Measurements from ENCODE around the gene ZFP42.

ZFP42 gene

DNA sequence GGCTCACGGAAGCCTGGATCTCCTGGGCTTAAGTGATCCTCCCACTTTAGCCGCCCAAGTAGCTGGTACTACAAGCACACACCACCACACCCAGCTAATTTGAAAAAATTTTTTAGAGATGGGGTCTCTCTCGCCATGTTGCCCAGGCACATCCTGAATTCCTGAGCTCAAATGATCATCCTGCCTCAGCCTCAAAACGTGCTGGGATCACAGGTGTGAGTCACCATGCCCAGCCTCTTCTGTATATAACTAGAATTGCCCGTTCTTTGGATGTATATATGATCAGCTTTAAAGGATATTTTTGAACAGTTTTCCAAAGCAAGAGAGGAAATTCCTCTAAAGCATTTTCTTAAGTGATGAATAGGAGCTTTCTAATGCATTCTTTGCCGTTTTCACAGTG lies 22.7 kb downstream of the ZFP42 start:
- Histone ChIP-seq H3K27me3 (ENCODE audit: insufficient read depth, poor library complexity, severe bottlenecking) (no peaks in the 10 kb centered on the region), H3K4me3 (replicated peaks; ENCODE audit: insufficient read depth, low read length) (no peak overlapping the region), H3K27ac (replicated peaks) (no peak overlapping the region)
- no peak for TF ChIP-seq CTCF (IDR thresholded peaks at IDR 0.05; ENCODE audit: insufficient read depth, low read length)
- no peak for TF ChIP-seq SPI1 (IDR thresholded peaks at IDR 0.05; ENCODE audit: borderline replicate concordance, low read depth)
- DNase-seq (ENCODE audit: low read depth in 1 of 2, low spot score in 1 of 2) = no peak

- DNase-seq (ENCODE audit: low read depth in 1 of 2, low spot score in 1 of 2) = no peak
- H3K27me3 ChIP-seq (ENCODE audit: insufficient read depth, poor library complexity, severe bottlenecking) = no peaks in the 10 kb centered on the region
- no peak overlapping the region for H3K4me3 ChIP-seq (replicated peaks; ENCODE audit: insufficient read depth, low read length)
- TF ChIP-seq SPI1 (IDR thresholded peaks at IDR 0.05; ENCODE audit: borderline replicate concordance, low read depth) (no peak), CTCF (IDR thresholded peaks at IDR 0.05; ENCODE audit: insufficient read depth, low read length) (no peak), GABPA (IDR thresholded peaks at IDR 0.05; ENCODE audit: low read depth) (no peak), POLR2AphosphoS5 (IDR thresholded peaks at IDR 0.05; ENCODE audit: low read depth) (no peak)
- TF ChIP-seq, protein P1, sequence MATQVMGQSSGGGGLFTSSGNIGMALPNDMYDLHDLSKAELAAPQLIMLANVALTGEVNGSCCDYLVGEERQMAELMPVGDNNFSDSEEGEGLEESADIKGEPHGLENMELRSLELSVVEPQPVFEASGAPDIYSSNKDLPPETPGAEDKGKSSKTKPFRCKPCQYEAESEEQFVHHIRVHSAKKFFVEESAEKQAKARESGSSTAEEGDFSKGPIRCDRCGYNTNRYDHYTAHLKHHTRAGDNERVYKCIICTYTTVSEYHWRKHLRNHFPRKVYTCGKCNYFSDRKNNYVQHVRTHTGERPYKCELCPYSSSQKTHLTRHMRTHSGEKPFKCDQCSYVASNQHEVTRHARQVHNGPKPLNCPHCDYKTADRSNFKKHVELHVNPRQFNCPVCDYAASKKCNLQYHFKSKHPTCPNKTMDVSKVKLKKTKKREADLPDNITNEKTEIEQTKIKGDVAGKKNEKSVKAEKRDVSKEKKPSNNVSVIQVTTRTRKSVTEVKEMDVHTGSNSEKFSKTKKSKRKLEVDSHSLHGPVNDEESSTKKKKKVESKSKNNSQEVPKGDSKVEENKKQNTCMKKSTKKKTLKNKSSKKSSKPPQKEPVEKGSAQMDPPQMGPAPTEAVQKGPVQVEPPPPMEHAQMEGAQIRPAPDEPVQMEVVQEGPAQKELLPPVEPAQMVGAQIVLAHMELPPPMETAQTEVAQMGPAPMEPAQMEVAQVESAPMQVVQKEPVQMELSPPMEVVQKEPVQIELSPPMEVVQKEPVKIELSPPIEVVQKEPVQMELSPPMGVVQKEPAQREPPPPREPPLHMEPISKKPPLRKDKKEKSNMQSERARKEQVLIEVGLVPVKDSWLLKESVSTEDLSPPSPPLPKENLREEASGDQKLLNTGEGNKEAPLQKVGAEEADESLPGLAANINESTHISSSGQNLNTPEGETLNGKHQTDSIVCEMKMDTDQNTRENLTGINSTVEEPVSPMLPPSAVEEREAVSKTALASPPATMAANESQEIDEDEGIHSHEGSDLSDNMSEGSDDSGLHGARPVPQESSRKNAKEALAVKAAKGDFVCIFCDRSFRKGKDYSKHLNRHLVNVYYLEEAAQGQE (IDR thresholded peaks at IDR 0.05; ENCODE audit: insufficient replicate concordance, low read depth) = no peak
- H3K27ac ChIP-seq (replicated peaks) = no peak overlapping the region
These were observed 26.1 kb downstream of the ZFP42 start for GRCh38 chr4:188021548-188022249.

DNA sequence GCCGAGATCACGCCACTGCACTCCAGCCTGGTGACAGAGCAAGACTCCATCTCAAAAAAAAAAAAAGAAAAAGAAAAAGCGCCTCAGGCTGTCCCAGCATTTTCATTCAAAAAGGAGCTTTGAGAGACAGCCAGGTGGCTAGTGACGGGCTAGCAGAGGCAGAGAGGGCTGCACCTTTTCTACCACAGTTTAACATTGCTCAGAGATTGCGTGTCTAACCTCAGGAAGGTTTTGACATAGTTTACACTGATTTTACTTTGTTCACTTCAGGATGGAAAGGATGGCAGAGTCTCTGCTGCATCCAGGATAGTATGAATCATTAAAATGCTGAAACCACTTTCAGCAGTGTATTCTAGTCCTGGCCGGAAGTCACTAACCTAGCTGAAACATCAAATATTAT lies 28.1 kb downstream of the ZFP42 start:
- Histone ChIP-seq H3K4me3 (replicated peaks; ENCODE audit: insufficient read depth, low read length) (no peak overlapping the region), H3K27ac (replicated peaks) (no peak overlapping the region), H3K27me3 (ENCODE audit: insufficient read depth, poor library complexity, severe bottlenecking) (no peaks in the 10 kb centered on the region)
- TF ChIP-seq, protein P1 (IDR thresholded peaks at IDR 0.05; ENCODE audit: insufficient replicate concordance, low read depth) = no peak
- TF ChIP-seq POLR2AphosphoS5 (IDR thresholded peaks at IDR 0.05; ENCODE audit: low read depth) = no peak
- no peak for TF ChIP-seq GABPA (IDR thresholded peaks at IDR 0.05; ENCODE audit: low read depth)
- TF ChIP-seq CTCF (IDR thresholded peaks at IDR 0.05; ENCODE audit: insufficient read depth, low read length) = no peak
- DNase-seq (ENCODE audit: low read depth in 1 of 2, low spot score in 1 of 2) = no peak

GRCh38 chr4:188025476-188025875 lies 29.9 kb downstream of the ZFP42 start:
- DNase-seq (ENCODE audit: low read depth in 1 of 2, low spot score in 1 of 2) = no peak
- TF ChIP-seq, protein P1 (IDR thresholded peaks at IDR 0.05; ENCODE audit: insufficient replicate concordance, low read depth) = no peak
- TF ChIP-seq POLR2AphosphoS5 (IDR thresholded peaks at IDR 0.05; ENCODE audit: low read depth) = no peak
- no peak for TF ChIP-seq CTCF (IDR thresholded peaks at IDR 0.05; ENCODE audit: insufficient read depth, low read length)
- TF ChIP-seq GABPA (IDR thresholded peaks at IDR 0.05; ENCODE audit: low read depth) = no peak
- TF ChIP-seq SPI1 (IDR thresholded peaks at IDR 0.05; ENCODE audit: borderline replicate concordance, low read depth) = no peak
- H3K27ac ChIP-seq (replicated peaks) = no peak overlapping the region
- H3K27me3 ChIP-seq (ENCODE audit: insufficient read depth, poor library complexity, severe bottlenecking) = no peaks in the 10 kb centered on the region
- H3K4me3 ChIP-seq (replicated peaks; ENCODE audit: insufficient read depth, low read length) = no peak overlapping the region
